Endothelial cell (in vitro differentiated cells): Measurements from ENCODE around the gene ZNF644. TPM values are rescaled to one million over a fixed set of nuclear protein-coding genes. Genes with fewer than 3 reads are reported as not detected.
"Not testable (repeated sequence)": the region's sequence is repeated elsewhere in the genome, so short reads cannot be mapped to it uniquely, and the experiment has no call there.

Source experiments
- DNase-seq: peaks from one replicate; pipeline ENCODE4 v3.0.0; 2021; ENCODE audit warnings: low spot score
- H3K27ac Mint-ChIP-seq: one replicate; pipeline ENCODE4 v1.8.0; 2021; ENCODE audit warnings: mixed read lengths, inconsistent platforms; ENCODE audit not compliant: unreplicated experiment
- H3K27me3 Mint-ChIP-seq: one replicate; pipeline ENCODE4 v1.8.0; 2021; ENCODE audit warnings: mild to moderate bottlenecking, moderate library complexity, mixed read lengths, inconsistent platforms; ENCODE audit not compliant: unreplicated experiment
- H3K36me3 Mint-ChIP-seq: one replicate; pipeline ENCODE4 v1.8.0; 2021; ENCODE audit warnings: mild to moderate bottlenecking, low read depth, mixed read lengths, inconsistent platforms; ENCODE audit not compliant: unreplicated experiment
- H3K4me1 Mint-ChIP-seq: one replicate; pipeline ENCODE4 v1.8.0; 2021; ENCODE audit warnings: mild to moderate bottlenecking, mixed read lengths, inconsistent platforms; ENCODE audit not compliant: unreplicated experiment
- H3K4me3 Mint-ChIP-seq: one replicate; pipeline ENCODE4 v1.8.0; 2021; ENCODE audit warnings: mild to moderate bottlenecking, mixed read lengths, inconsistent platforms; ENCODE audit not compliant: unreplicated experiment
- H3K9me3 Mint-ChIP-seq: one replicate; pipeline ENCODE4 v1.8.0; 2021; ENCODE audit warnings: mixed read lengths, inconsistent platforms; ENCODE audit not compliant: unreplicated experiment
- total RNA-seq: library from RNA; stranded (reverse); fragmentation: NEBNext Ultra II Directional; extraction: Animal tissue kit (Norgen Biotek cat#: 25700); gene quantifications from one replicate; pipeline ENCODE4 v1.2.1, GENCODE V29; 2021; ENCODE audit not compliant: unreplicated experiment
- TF ChIP-seq, protein P1 (sequence below): fragments of 200-600 bp; sonication (generic); IDR thresholded peaks from one replicate; pipeline ENCODE4 v1.5.0; 2021; ENCODE audit warnings: antibody characterized with exemption; ENCODE audit not compliant: unreplicated experiment

The ZNF644 gene
- total RNA-seq, 1 donor from 2014 or later: 67.1 TPM

DNA sequence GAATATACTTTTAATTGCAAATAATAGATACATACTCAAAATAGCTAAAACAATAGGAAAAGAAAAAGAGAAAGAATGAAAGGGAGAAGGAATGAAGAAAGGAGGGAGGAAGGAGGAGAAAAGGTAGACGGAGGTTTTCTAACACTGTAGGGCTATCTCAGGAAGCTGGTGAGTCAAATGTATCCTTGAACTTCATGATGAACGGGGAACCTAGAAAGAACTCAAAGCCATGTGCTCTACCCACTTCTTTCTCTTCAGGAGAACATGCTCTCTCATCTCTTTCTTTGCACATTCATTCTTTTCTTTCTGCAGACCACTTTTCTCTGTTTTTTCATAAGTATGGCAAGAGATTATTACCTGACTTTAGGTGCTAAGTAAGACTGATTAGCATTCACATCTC lies 37.3 kb upstream of the ZNF644 start:
- Mint-ChIP-seq H3K9me3 (no peaks in the 10 kb centered on the region), H3K4me3 (no peak overlapping the region), H3K36me3 (no peaks in the 10 kb centered on the region), H3K27ac (no peak overlapping the region), H3K27me3 (no peaks in the 10 kb centered on the region), H3K4me1 (no peaks in the 10 kb centered on the region)
- TF ChIP-seq, protein P1, sequence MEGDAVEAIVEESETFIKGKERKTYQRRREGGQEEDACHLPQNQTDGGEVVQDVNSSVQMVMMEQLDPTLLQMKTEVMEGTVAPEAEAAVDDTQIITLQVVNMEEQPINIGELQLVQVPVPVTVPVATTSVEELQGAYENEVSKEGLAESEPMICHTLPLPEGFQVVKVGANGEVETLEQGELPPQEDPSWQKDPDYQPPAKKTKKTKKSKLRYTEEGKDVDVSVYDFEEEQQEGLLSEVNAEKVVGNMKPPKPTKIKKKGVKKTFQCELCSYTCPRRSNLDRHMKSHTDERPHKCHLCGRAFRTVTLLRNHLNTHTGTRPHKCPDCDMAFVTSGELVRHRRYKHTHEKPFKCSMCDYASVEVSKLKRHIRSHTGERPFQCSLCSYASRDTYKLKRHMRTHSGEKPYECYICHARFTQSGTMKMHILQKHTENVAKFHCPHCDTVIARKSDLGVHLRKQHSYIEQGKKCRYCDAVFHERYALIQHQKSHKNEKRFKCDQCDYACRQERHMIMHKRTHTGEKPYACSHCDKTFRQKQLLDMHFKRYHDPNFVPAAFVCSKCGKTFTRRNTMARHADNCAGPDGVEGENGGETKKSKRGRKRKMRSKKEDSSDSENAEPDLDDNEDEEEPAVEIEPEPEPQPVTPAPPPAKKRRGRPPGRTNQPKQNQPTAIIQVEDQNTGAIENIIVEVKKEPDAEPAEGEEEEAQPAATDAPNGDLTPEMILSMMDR: no peak
- DNase-seq: no peak

GRCh38 chr1:91057784-91058183 lies 35.9 kb upstream of the ZNF644 start:
- Mint-ChIP-seq H3K4me3 (no peak overlapping the region), H3K27me3 (no peaks in the 10 kb centered on the region), H3K36me3 (no peaks in the 10 kb centered on the region), H3K9me3 (no peaks in the 10 kb centered on the region), H3K27ac (no peak overlapping the region), H3K4me1 (no peaks in the 10 kb centered on the region)
- DNase-seq: no peak
- TF ChIP-seq, protein P1: no peak

DNA sequence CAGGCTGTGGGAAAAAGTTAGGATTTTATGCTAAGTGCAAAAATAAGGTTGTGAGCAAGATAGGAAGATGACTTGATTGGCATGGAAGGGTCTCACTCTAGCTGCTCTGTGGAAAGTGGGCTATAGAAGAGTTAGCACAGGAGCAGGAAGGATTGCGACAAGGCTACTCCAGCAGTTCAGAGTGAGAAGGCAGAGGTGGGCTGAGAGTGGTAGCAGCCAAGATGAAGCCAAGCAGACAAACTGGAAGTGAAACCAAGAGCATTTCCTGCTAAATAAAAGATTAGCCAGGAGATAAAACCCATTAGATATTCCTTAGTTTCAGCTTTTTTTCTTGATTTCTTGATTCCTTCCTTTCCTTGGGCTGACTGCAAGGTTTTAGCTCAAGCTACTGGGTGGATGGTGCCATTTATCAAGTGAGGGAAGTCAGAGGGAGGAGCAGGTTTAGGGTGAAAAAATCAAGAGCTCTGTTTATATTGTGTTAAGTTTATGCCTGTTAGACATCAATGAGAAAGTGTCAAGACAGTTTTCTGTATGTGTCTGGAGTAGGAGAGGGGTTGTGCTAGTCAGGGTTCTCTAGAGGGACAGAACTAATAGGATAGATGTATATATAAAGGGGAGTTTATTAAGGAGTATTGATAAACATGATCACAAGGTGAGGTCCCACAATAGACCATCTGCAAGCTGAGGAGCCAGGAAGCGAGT lies 33.1 kb upstream of the ZNF644 start:
- TF ChIP-seq, protein P1: no peak
- Mint-ChIP-seq H3K4me3 (no peak overlapping the region), H3K36me3 (no peaks in the 10 kb centered on the region), H3K27ac (no peak overlapping the region), H3K27me3 (no peaks in the 10 kb centered on the region), H3K9me3 (no peaks in the 10 kb centered on the region), H3K4me1 (no peaks in the 10 kb centered on the region)
- DNase-seq: no peak

DNA sequence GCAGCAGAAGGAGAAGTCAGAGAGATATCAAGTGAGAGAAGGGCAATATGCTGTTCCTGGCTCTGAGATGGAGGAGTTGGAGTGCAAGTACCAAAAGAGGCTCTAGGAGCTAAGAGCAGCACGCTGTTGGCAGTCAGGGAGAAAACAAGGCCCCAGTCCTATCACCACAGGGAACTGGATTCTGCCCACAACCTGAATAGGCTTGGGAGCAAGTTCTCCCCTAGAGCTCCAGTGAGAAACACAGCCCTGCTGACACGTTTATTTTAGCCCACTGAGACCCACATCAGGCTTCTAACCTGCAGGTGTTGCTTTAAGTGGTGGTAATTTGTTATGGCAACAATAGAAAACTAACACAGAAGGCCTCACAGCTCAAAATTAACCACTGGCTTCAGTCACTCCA lies 31.8 kb upstream of the ZNF644 start:
- H3K4me1 Mint-ChIP-seq: no peaks in the 10 kb centered on the region
- H3K36me3 Mint-ChIP-seq: no peaks in the 10 kb centered on the region
- no peaks in the 10 kb centered on the region for H3K27me3 Mint-ChIP-seq
- no peaks in the 10 kb centered on the region for H3K9me3 Mint-ChIP-seq
- DNase-seq: no peak
- no peak overlapping the region for H3K4me3 Mint-ChIP-seq
- TF ChIP-seq, protein P1: no peak
- H3K27ac Mint-ChIP-seq: no peak overlapping the region

DNA sequence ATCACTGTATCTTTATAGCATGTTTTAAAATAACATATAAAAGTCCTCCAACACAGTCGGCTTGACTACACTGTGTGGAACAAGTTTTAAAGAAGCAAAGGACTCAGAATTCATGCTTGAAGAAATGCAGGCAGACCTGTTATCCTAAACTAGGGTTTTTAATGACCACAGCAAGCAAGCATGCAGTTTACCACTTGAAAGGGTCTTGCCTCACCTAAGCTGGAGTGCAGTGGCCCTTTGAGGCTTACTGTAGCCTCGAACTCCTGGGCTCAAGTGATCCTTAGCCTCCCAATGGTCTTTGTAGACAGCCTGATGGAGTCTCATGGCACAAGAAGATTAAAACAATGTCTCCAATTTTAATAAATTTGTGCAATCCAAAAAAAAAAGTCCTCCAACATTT lies 27.7 kb upstream of the ZNF644 start:
- H3K9me3 Mint-ChIP-seq, DNase-seq, H3K4me1 Mint-ChIP-seq, H3K27ac Mint-ChIP-seq, H3K36me3 Mint-ChIP-seq, H3K27me3 Mint-ChIP-seq, H3K4me3 Mint-ChIP-seq: not testable (repeated sequence)
